GM12872 (cell line): ENCODE data around the gene C1orf159.

Experiments
- CTCF ChIP-seq: IDR thresholded peaks from 3 replicates; pipeline ENCODE4 v1.5.1; 2011; ENCODE audit warnings: low read depth, mild to moderate bottlenecking, low read length, moderate library complexity; ENCODE audit not compliant: insufficient read depth

The C1orf159 gene

GRCh38 chr1:1116701-1117468 lies 996 bp upstream of the C1orf159 start:
- TF ChIP-seq CTCF: no peak

- no peak for TF ChIP-seq CTCF
These were observed 628 bp downstream of the C1orf159 start for GRCh38 chr1:1115136-1115785.

- TF ChIP-seq CTCF: no peak
These were observed 1.5 kb downstream of the C1orf159 start for GRCh38 chr1:1114431-1114830.

GRCh38 chr1:1112237-1112985 lies 3.5 kb downstream of the C1orf159 start:
- no peak for TF ChIP-seq CTCF

- no peak for TF ChIP-seq CTCF
These were observed 4.2 kb downstream of the C1orf159 start for GRCh38 chr1:1111516-1112236.

- TF ChIP-seq CTCF: no peak
These were observed 5.3 kb downstream of the C1orf159 start for GRCh38 chr1:1110561-1110971.

GRCh38 chr1:1109743-1110142 lies 6.1 kb downstream of the C1orf159 start:
- TF ChIP-seq CTCF: no peak
